ENCODE results near the gene PYGB. TPM values are rescaled to one million over a fixed set of nuclear protein-coding genes. Genes with fewer than 3 reads are reported as not detected.

The PYGB gene
- polyA plus RNA-seq, 3 donors = 14.4 to 39.4 (median 39.1) TPM

- WGBS, 3 donors = 81 to 94% (median 85%) methylated on average over 7 of the region's 7 CpGs
Measured at GRCh38 chr20:25214426-25214790, 33.5 kb upstream of the PYGB start.

GRCh38 chr20:25214819-25215218 lies 33.1 kb upstream of the PYGB start:
- WGBS, 3 donors = 95 to 97% (median 96%) methylated on average over 7 of the region's 7 CpGs
- H3K27ac ChIP-seq (ENCODE audit: low read depth, low read length) = no peak overlapping the region

More at GRCh38 chr20:25214426-25214790, 33.5 kb upstream of the PYGB start:
- no peak overlapping the region for H3K27ac ChIP-seq (ENCODE audit: low read depth, low read length)

DNA sequence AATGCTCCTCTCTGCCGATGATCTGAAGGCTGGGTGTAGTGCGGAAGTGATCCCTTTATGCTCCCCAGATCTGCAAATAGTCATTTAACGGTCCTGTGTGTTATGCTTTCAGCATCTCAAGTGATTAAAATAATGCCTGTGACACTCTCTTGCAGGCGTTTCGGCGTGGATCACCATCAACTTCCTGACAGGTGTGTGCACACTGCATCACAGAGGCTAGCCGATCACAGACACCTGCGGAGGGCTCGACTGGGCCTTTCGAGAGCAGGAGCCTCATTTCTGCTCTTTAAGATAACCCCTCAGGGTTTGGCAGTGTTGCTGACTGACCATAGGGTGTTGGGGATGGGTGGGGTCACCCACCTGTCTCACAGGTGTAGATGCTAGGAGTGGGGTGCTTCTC lies 32.4 kb upstream of the PYGB start:
- WGBS, 3 donors = 91 to 97% (median 92%) methylated on average over 10 of the region's 10 CpGs
- no peak overlapping the region for H3K27ac ChIP-seq (ENCODE audit: low read depth, low read length)

GRCh38 chr20:25216199-25216945 lies 31.5 kb upstream of the PYGB start:
- no peak overlapping the region for H3K27ac ChIP-seq (ENCODE audit: low read depth, low read length)
- 82 to 91% (median 88%) methylated on average over 16 of the region's 16 CpGs for WGBS, 3 donors

DNA sequence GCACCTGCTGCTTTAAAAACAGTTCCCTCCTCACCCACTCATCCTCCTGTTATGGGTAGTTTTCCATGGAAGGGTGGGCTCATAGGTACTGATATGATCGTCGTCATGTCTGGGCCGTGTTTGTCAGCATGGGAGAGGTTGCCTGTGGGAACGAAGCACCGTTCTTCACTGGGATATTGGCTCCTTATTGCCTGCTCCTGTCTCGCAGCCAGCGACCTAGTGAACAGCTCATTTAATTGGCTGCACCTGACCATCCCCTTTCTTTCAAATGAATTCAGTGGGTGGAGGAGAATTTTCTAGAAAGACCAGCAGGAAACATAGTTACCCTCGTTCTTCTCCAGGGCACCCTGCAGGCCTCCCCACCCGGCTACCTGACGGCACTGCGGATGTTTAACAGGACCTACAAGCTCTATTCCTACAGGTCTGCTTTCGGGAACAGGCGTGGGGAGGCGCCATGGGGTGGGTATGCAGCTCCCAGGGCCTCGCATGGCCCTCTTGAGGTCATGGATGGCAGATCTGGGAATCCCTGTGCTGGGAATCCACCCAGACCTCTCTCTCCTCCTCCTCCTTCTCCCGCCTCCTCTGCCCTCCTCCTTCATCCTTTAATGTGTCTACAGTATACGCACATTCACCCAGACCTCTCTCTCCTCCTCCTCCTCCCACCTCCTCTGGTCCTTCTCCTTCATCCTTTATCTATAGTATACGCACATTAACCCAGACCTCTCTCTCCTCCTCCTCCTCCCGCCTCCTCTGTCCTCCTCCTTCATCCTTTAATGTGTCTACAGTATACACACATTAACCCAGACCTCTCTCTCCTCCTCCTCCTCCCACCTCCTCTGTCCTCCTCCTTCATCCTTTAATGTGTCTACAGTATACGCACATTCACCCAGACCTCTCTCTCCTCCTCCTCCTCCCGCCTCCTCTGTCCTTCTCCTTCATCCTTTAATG lies 30.4 kb upstream of the PYGB start:
- 94 to 95% (median 94%) methylated on average over 21 of the region's 21 CpGs for WGBS, 3 donors
- no peak overlapping the region for H3K27ac ChIP-seq (ENCODE audit: low read depth, low read length)

- 88 to 89% (median 89%) methylated on average over 8 of the region's 8 CpGs for WGBS, 3 donors
- H3K27ac ChIP-seq (ENCODE audit: low read depth, low read length) = no peak overlapping the region
Measured at GRCh38 chr20:25218109-25218486, 29.8 kb upstream of the PYGB start.

DNA sequence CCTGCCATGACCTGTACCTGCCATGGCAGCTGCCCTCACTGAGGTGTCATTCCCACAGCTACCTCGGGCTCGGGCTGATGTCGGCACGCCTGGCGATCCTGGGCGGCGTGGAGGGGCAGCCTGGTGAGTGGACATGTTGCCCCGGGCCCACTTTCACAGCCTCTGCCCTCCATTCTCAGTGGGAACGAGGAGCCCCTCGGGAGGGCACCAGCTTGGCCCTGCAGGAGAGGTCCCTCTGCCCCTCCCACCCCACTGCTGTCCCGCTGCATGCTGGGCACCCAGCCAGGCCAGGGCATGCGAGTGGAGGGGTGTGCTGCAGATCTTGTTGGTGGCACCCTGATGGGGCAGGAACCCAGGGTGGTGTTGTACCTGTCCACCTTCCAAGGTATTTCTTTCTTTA lies 29.4 kb upstream of the PYGB start:
- 90 to 95% (median 91%) methylated on average over 12 of the region's 12 CpGs for WGBS, 3 donors
- H3K27ac ChIP-seq (ENCODE audit: low read depth, low read length) = no peak overlapping the region

DNA sequence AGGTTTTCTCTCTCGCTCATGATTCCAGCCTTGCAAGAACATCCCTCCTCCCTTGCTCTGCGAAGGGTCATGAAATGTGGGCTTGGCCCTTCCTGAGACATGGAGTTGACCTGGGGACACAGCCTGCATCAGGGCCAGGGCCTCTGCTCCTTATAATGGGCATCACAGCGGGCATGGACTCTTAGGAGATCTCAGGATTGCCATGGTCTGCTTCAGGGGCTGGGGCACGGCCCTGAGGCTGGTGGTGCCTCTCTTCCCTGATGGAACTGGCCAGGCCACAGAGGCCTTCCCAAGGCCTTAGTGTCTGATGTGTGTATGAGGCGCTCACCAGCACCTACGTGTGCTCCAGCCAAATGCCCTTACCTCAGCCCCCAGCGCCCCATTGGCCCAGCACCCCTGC lies 28.5 kb upstream of the PYGB start:
- H3K27ac ChIP-seq (ENCODE audit: low read depth, low read length) = no peak overlapping the region
- WGBS, 3 donors = 94 to 96% (median 96%) methylated on average over 7 of the region's 7 CpGs

GRCh38 chr20:25220021-25220730 lies 27.7 kb upstream of the PYGB start:
- no peak overlapping the region for H3K27ac ChIP-seq (ENCODE audit: low read depth, low read length)
- 82 to 85% (median 84%) methylated on average over 16 of the region's 16 CpGs for WGBS, 3 donors

DNA sequence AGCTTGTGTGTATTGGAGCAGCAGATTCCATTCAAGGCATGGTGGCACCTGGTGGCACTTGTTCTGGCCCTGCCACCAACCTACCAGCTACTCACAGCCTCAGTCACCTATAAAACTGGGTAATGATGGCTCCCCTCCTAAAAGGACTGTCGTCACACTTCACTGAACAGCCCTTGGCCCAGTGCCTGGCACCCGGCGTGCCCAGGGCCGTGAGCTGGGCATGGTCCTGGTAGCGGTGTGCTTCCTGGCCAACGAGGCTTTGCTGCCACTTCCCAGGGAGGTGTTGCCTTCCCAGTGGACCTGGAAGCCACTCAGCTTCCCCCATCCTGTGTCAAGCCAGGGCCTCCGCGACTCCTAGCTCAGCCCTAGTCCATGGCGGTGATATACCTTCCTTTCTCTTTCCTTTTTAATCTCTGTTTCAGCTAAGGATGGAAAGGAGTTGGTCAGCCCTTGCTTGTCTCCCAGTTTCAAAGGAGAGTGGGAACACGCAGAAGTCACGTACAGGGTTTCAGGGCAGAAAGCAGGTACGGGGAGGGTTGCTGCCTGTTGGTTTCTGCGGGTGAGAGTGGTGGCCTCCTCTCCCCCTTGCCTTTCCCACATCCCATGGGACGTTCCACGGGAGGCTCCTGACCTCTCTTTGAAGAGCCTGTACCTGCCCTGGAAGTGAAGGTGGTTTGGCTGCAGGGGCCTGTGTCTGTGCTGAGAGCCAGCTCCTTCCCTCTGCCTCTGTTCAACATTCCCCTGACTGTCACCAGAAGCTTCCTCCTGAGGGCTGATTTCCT lies 26.9 kb upstream of the PYGB start:
- no peak overlapping the region for H3K27ac ChIP-seq (ENCODE audit: low read depth, low read length)
- 80 to 83% (median 81%) methylated on average over 15 of the region's 15 CpGs for WGBS, 3 donors

DNA sequence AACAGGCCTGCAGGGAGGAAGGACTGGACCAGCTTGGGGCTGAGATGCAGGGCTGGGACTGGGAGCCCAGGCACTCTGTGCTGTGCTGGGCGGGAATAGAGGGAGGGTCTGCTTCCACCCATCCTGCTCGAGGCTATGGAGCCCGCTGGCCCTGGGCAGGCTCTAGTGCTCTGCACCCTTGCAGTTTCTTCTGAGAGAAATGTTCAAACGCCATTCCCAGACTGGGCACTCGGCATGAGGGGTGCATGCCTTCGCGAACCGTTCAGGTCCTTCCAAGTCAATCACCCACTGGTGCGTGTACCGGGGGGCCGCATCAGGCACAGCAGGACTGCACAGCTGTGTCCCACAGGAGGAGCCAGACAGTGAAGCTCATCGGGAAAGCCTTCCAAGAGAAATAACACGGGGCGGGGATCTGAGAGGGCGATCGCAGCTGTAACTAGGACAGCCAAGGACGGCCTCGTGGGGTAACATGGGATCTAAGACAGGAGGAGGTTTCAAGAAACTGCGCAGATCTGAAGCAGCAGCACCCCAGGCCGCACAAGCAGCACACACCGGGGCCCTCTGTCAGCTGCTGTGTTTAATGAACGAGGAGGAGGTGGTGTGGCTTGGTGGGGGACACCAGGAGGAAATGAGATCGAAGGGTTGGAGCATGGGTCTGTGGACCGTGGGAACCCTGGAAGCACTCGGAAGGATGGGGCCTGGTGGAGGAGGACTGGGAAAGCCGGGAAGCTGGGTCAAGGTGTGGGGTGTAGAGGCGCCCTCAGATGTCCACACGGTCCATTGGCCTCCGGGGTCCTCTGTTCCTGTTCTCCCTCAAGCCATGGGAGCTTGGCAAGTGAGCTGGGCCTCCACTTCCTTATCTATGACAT lies 26.1 kb upstream of the PYGB start:
- 71 to 88% (median 80%) methylated on average over 29 of the region's 29 CpGs for WGBS, 3 donors
- H3K27ac ChIP-seq (ENCODE audit: low read depth, low read length) = no peak overlapping the region

GRCh38 chr20:25222461-25223178 lies 25.3 kb upstream of the PYGB start:
- no peak overlapping the region for H3K27ac ChIP-seq (ENCODE audit: low read depth, low read length)
- WGBS, 3 donors = 79 to 82% (median 82%) methylated on average over 20 to 21 of the region's 21 CpGs

DNA sequence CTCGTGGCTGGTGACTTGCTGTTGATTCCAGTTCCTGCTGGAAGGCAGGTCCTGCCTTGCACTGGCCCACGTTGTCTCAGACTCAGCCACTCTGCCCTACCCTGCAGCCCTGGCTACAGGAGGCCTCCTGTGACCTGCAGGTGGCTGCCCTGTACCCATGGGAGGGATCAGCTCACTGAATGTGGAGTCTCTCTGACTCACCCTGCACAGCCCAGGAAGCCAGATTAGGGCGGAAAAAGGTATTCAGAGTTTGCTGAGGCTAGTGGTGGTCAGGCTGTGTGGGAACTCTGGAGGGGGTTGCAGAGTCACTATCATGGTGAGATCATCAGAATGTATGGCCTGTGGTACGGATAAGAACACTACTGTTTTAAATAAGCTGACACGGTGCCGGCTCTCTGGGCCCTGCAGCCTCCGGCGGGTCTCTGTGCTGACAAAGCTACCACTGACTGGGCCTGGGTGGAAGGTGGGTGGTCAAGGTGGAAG lies 24.7 kb upstream of the PYGB start:
- 73 to 81% (median 80%) methylated on average over 8 of the region's 8 CpGs for WGBS, 3 donors
- H3K27ac ChIP-seq (ENCODE audit: low read depth, low read length) = no peak overlapping the region

- WGBS, 3 donors = 95 to 96% (median 95%) methylated on average over 24 of the region's 24 CpGs
- no peak overlapping the region for H3K27ac ChIP-seq (ENCODE audit: low read depth, low read length)
Measured at GRCh38 chr20:25223765-25224720, 23.8 kb upstream of the PYGB start.

DNA sequence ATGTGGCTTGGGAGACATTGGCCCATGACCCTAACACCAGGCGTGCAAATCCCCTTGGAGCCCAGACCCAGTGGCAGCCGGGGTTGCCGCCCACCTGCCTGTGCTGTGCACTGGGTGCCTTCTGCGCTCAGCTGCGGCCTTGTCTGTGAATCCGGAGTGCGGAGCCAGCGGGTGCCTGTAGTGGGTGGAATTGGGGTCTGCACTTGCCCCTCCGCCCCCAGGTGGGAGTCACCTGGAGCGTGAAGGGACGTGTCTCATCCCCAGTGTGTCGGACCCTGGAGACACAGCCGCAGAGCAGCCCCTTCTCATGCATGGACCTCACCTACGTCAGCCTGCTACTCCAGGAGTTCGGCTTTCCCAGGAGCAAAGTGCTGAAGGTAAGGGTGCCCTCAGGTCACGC lies 22.9 kb upstream of the PYGB start:
- WGBS, 3 donors = 96 to 97% (median 97%) methylated on average over 16 of the region's 16 CpGs
- no peak overlapping the region for H3K27ac ChIP-seq (ENCODE audit: low read depth, low read length)
